HepG2 (cell line): Measurements from ENCODE around the gene AIP. TPM values are rescaled to one million over a fixed set of nuclear protein-coding genes. Genes with fewer than 3 reads are reported as not detected.

ENCODE experiments used
- ATAC-seq: fragments of 200-7000 bp; cut with Tn5 transposase; 3 replicates; pipeline ENCODE4 v1.9.1; 2020; ENCODE audit warnings: mild to moderate bottlenecking, moderate library complexity
- BruUV-seq: library from RNA; stranded (reverse); fragments of 400-500 nt; replicated peaks from 2 replicates; lab custom pipeline; 2021; lab: Mats Ljungman, UMichigan
- CTCF ChIA-PET: fragments of 300-600 bp; formaldehyde crosslinking; extraction: SDS; loops from one replicate; lab custom pipeline; 2021; ENCODE audit warnings: low total read pairs, inconsistent platforms, low intra/inter-chr PET ratio; lab: Yijun Ruan, JAX
- POLR2A ChIA-PET: fragments of 350-600 bp; sonication (Branson Sonifier 250); formaldehyde crosslinking; loops from one replicate; lab custom pipeline; 2020; ENCODE audit warnings: antibody characterized with exemption, inconsistent platforms; lab: Yijun Ruan, JAX
- DNase-seq: peaks from one replicate; pipeline ENCODE4 v3.0.0-alpha.2; 2015; ENCODE audit warnings: low spot score
- FAIRE-seq: peaks from 3 replicates; lab custom pipeline; 2011; peaks lifted over from hg19 to GRCh38; lab: Jason Lieb, UNC
- H2AFZ ChIP-seq: one replicate; pipeline ENCODE4 v1.6.1; 2011; ENCODE audit warnings: low read length, inconsistent platforms
- H3K27ac ChIP-seq: fragments of 300-600 bp; 3 replicates; pipeline ENCODE4 v1.8.0; 2011; ENCODE audit warnings: mixed run types, mild to moderate bottlenecking, mixed read lengths, low read length, inconsistent platforms; ENCODE audit not compliant: insufficient read depth; ENCODE audit errors: extremely low read length
- H3K27me3 ChIP-seq, 2 experiments: fragments of 200-600 bp in 1 of 2; 2 replicates in 1 of 2; 3 replicates in 1 of 2; pipeline versions ENCODE4 v1.6.0 to v1.8.0; 2011; ENCODE audit warnings: low read length in 2 of 2, mild to moderate bottlenecking in 2 of 2, moderate library complexity in 2 of 2, inconsistent platforms in 1 of 2; ENCODE audit not compliant: insufficient read depth in 2 of 2, control insufficient read depth in 1 of 2
- H3K36me3 ChIP-seq, 2 experiments: fragments of 200-600 bp in 1 of 2; replicated peaks in 1 of 2; 2 replicates in 1 of 2; 3 replicates in 1 of 2; pipeline versions ENCODE4 v1.5.1 to v1.8.0; 2011; ENCODE audit warnings: low read length in 2 of 2, inconsistent platforms in 1 of 2; ENCODE audit not compliant: insufficient read depth in 2 of 2, control insufficient read depth in 1 of 2
- H3K4me1 ChIP-seq: 2 replicates; pipeline ENCODE4 v1.5.1; 2012; ENCODE audit warnings: low read length, inconsistent platforms; ENCODE audit not compliant: insufficient read depth
- H3K4me2 ChIP-seq: 2 replicates; pipeline ENCODE4 v1.6.0; 2011; ENCODE audit warnings: low read depth, low read length, inconsistent platforms
- H3K4me3 ChIP-seq, 3 experiments: fragments of 200-600 bp in 1 of 3; sonication (generic), shearing (Covaris generic) in 1 of 3; replicated peaks in 1 of 3; 2 replicates each; pipeline ENCODE4 v1.5.1; 2011 to 2016; ENCODE audit warnings: low read length in 3 of 3, inconsistent platforms in 2 of 3, low read depth in 2 of 3, mild to moderate bottlenecking in 2 of 3, control low read depth in 1 of 3, mixed read lengths in 1 of 3; ENCODE audit not compliant: insufficient read depth in 1 of 3
- H3K79me2 ChIP-seq: one replicate; pipeline ENCODE4 v1.6.1; 2011; ENCODE audit warnings: low read length, inconsistent platforms; ENCODE audit not compliant: insufficient read depth
- H3K9ac ChIP-seq: 2 replicates; pipeline ENCODE4 v1.6.0; 2011; ENCODE audit warnings: mild to moderate bottlenecking, low read depth, low read length, inconsistent platforms; ENCODE audit not compliant: insufficient read depth
- H3K9me3 ChIP-seq: 2 replicates; pipeline ENCODE4 v1.5.1; 2012; ENCODE audit warnings: mild to moderate bottlenecking, low read length
- H4K20me1 ChIP-seq: 2 replicates; pipeline ENCODE4 v1.6.0; 2011; ENCODE audit warnings: inconsistent platforms, mild to moderate bottlenecking, low read length, moderate library complexity; ENCODE audit not compliant: insufficient read depth
- ARNTL ChIP-seq: sonication (generic); formaldehyde crosslinking; IDR thresholded peaks from 2 replicates; pipeline ENCODE4 v1.4.0; 2020; ENCODE audit warnings: mild to moderate bottlenecking, missing genetic modification reagents
- CAMTA2 ChIP-seq: sonication (generic); formaldehyde crosslinking; IDR thresholded peaks from 2 replicates; pipeline ENCODE4 v1.4.0; 2020; ENCODE audit warnings: mild to moderate bottlenecking, missing genetic modification reagents, borderline replicate concordance
- FOSL2 ChIP-seq: sonication (generic); formaldehyde crosslinking; IDR thresholded peaks from 2 replicates; pipeline ENCODE4 v1.4.0; 2020; ENCODE audit warnings: missing genetic modification reagents
- SP2 ChIP-seq: sonication (generic); formaldehyde crosslinking; IDR thresholded peaks from 2 replicates; pipeline ENCODE4 v1.5.1; 2020; ENCODE audit warnings: mild to moderate bottlenecking, missing genetic modification reagents
- WGBS: methylation state at CpG from one replicate; pipeline ENCODE4 v1.1.6; 2017; ENCODE audit warnings: low lambda C conversion rate; 5-methylcytosine and 5-hydroxymethylcytosine counted together
- in situ Hi-C: cut with HindIII; loops from 2 replicates; pipeline ENCODE4 v1.10.0; 2017; ENCODE audit warnings: low pct_unique_long_range_greater_than_20kb; ENCODE audit not compliant: extremely low pct_ligation_motif_present
- intact Hi-C: fragments of 100-400 bp; cut with micrococcal nuclease; formaldehyde crosslinking; loops from one replicate; pipeline ENCODE4 v1.10.0; 2022; ENCODE audit not compliant: unreplicated experiment
- polyA plus RNA-seq, 8 experiments: library from polyadenylated mRNA; depleted of rRNA in 3 of 8; stranded (reverse) in 7 of 8; unstranded in 1 of 8; fragments of >200 nt; fragmentation: Illumina TruSeq in 4 of 8; extraction: Trizol in 4 of 8; gene quantifications; 2 replicates each; pipeline versions ENCODE4 v1.2.1 to v1.2.3, GENCODE V29; 2011 to 2016; ENCODE audit warnings: low read depth in 4 of 8, missing spikeins in 1 of 8, mixed read lengths in 1 of 8; ENCODE audit not compliant: insufficient read depth in 1 of 8
- total RNA-seq, 5 experiments: library from RNA; depleted of rRNA; stranded (reverse); fragments of >200 nt; fragmentation: Illumina TruSeq; extraction: Trizol; gene quantifications; 2 replicates each; pipeline ENCODE4 v1.2.3, GENCODE V29; 2016; ENCODE audit warnings: low read depth in 1 of 5
- TF ChIP-seq, protein P1 (sequence below): IDR thresholded peaks from 2 replicates; pipeline ENCODE4 v1.6.1; 2018; ENCODE audit warnings: missing genetic modification reagents, mild to moderate bottlenecking, missing compliant biosample characterization
- TF ChIP-seq, protein P2 (sequence below), 2 experiments: sonication (generic) in 1 of 2; formaldehyde crosslinking in 1 of 2; IDR thresholded peaks; 2 replicates each; pipeline versions ENCODE4 v1.4.0 to v1.6.1; 2016 to 2020; ENCODE audit warnings: borderline replicate concordance in 1 of 2, low read depth in 1 of 2, mild to moderate bottlenecking in 1 of 2, missing genetic modification reagents in 1 of 2

Gene AIP
- total and polyA plus RNA-seq, 2 of the 13 experiments (the other 11 are each of a cell fraction or from before 2014, with no cell fraction given), result 51.8 to 110 TPM

DNA sequence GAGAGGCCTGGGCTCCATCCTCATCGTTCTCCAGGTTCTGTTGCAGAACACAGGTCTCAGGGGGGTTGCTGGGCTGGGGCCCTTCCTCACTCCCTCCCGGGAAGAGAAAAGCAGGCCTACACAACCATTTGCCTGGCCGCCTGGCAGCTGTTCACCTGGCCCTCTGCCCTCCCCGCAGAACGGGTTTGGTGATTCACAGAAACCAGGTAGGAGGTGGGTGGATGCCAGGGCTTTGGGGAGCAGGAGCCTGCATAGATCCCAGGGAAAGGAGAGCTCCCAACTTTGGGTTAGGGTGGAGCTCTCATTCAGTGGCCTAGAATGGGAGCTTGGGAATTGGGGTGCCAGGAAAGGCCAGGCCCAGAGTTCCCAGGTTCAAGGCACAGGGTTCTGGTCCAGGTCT, 14.8 kb upstream of the AIP start:
- 15% methylated on average over 5 of the region's 5 CpGs for WGBS
- ATAC-seq (no peak), DNase-seq (no peak), FAIRE-seq (no peak)
- H3K27ac ChIP-seq, result no peak overlapping the region
- H3K4me1 ChIP-seq, result peaks cover 67% of the 10 kb centered on the region
- in situ Hi-C loops (loop anchor here (5.0 kb wide), 1 partner anchor 66 kb away; the partner anchor contains the start of genes PPP1CA and TBC1D10C), intact Hi-C loops (no loop called here)
- no peaks in the 10 kb centered on the region for H4K20me1 ChIP-seq
- CTCF ChIA-PET, result no interaction called here
- no TSS peak for BruUV-seq
- POLR2A ChIA-PET, result interaction anchor here (1.0 to 2.0 kb wide), 12 partner anchors 8 to 228 kb away, joined by 3 to 22 read pairs (median 4); partner anchors contain the start of genes AIP, POLD4, PPP1CA and PTPRCAP
- no peak overlapping the region for H2AFZ ChIP-seq
- H3K9me3 ChIP-seq, result no peaks in the 10 kb centered on the region
- peak overlapping the region; percentile 97 for H3K4me2 ChIP-seq
- H3K27me3 ChIP-seq, result no peaks in the 10 kb centered on the region
- peak overlapping the region; percentile 81 to 87 (median 81) for H3K4me3 ChIP-seq
- no peaks in the 10 kb centered on the region for H3K36me3 ChIP-seq
- TF ChIP-seq FOSL2 (CRISPR knock-in tag) (0 out of 2 replicates have a peak, but pooled peaks have one; percentile 10), CAMTA2 (CRISPR knock-in tag) (no peak), ARNTL (CRISPR knock-in tag) (no peak), SP2 (CRISPR knock-in tag) (no peak)
- TF ChIP-seq, protein P1, sequence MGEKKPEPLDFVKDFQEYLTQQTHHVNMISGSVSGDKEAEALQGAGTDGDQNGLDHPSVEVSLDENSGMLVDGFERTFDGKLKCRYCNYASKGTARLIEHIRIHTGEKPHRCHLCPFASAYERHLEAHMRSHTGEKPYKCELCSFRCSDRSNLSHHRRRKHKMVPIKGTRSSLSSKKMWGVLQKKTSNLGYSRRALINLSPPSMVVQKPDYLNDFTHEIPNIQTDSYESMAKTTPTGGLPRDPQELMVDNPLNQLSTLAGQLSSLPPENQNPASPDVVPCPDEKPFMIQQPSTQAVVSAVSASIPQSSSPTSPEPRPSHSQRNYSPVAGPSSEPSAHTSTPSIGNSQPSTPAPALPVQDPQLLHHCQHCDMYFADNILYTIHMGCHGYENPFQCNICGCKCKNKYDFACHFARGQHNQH, result 0 out of 2 replicates have a peak, but pooled peaks have one; percentile 6
- TF ChIP-seq, protein P2, sequence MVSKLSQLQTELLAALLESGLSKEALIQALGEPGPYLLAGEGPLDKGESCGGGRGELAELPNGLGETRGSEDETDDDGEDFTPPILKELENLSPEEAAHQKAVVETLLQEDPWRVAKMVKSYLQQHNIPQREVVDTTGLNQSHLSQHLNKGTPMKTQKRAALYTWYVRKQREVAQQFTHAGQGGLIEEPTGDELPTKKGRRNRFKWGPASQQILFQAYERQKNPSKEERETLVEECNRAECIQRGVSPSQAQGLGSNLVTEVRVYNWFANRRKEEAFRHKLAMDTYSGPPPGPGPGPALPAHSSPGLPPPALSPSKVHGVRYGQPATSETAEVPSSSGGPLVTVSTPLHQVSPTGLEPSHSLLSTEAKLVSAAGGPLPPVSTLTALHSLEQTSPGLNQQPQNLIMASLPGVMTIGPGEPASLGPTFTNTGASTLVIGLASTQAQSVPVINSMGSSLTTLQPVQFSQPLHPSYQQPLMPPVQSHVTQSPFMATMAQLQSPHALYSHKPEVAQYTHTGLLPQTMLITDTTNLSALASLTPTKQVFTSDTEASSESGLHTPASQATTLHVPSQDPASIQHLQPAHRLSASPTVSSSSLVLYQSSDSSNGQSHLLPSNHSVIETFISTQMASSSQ (IDR thresholded peaks at IDR 0.05; ENCODE audit: low read depth), result no peak
- TF ChIP-seq, protein P2 (CRISPR knock-in tag; IDR thresholded peaks at IDR 0.05; ENCODE audit: borderline replicate concordance), result no peak
- peak overlapping the region; percentile 71 for H3K9ac ChIP-seq
- no peaks in the 10 kb centered on the region for H3K79me2 ChIP-seq
